ENCODE measurements around the gene BCL2.

BCL2 gene

DNA sequence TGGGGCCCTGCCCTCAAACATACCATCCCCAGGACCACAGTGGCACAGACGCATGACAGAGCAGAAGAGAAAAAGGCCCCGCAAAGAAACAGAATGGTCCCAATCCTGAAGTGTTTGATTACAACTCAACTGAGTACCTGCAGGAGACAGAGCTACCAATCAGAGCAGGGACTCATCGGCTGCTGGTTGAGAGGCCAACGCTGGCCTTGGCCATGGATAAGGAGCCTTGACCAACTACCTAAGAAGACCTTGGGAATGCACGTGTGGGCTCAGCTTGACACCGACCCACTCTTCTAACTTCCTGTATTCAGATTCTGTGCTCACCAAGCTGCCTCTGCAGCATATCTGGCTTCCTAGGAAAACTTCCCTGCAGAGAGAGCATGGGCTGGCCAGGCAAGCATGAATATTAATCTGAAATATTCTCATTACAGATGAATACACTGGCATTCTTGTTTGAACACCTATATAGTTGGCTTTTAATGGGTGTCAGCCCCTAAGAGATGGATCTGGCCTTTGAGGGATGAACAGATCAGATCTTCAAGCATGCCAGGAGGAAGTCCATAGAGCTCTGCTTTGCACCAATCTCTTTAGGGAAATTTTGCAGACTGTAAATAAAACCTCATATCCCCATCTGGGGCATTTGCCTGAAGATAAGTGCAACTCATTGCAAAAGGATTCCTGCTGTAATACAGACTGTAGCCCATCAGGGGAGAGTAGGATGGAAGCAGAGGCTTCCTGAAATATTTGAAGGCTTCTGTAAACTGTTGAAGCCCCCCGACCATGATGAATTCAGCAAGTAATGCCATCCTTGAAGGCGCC lies 135.4 kb downstream of the BCL2 start:
- no peak for TF ChIP-seq TEAD4 (IDR thresholded peaks at IDR 0.05)
- TF ChIP-seq EP300 (IDR thresholded peaks at IDR 0.05; ENCODE audit: borderline replicate concordance) = no peak
- TF ChIP-seq ZBTB7A (IDR thresholded peaks at IDR 0.05; ENCODE audit: low read depth) = no peak
- TF ChIP-seq CEBPB (IDR thresholded peaks at IDR 0.05) = no peak
- TF ChIP-seq, protein P1, sequence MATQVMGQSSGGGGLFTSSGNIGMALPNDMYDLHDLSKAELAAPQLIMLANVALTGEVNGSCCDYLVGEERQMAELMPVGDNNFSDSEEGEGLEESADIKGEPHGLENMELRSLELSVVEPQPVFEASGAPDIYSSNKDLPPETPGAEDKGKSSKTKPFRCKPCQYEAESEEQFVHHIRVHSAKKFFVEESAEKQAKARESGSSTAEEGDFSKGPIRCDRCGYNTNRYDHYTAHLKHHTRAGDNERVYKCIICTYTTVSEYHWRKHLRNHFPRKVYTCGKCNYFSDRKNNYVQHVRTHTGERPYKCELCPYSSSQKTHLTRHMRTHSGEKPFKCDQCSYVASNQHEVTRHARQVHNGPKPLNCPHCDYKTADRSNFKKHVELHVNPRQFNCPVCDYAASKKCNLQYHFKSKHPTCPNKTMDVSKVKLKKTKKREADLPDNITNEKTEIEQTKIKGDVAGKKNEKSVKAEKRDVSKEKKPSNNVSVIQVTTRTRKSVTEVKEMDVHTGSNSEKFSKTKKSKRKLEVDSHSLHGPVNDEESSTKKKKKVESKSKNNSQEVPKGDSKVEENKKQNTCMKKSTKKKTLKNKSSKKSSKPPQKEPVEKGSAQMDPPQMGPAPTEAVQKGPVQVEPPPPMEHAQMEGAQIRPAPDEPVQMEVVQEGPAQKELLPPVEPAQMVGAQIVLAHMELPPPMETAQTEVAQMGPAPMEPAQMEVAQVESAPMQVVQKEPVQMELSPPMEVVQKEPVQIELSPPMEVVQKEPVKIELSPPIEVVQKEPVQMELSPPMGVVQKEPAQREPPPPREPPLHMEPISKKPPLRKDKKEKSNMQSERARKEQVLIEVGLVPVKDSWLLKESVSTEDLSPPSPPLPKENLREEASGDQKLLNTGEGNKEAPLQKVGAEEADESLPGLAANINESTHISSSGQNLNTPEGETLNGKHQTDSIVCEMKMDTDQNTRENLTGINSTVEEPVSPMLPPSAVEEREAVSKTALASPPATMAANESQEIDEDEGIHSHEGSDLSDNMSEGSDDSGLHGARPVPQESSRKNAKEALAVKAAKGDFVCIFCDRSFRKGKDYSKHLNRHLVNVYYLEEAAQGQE (IDR thresholded peaks at IDR 0.05; ENCODE audit: low read depth) = no peak
- TF ChIP-seq NFIC (IDR thresholded peaks at IDR 0.05) = no peak
- no peak for TF ChIP-seq TAF1 (IDR thresholded peaks at IDR 0.05; ENCODE audit: low read depth)
- no peak for TF ChIP-seq EGR1 (IDR thresholded peaks at IDR 0.05)

DNA sequence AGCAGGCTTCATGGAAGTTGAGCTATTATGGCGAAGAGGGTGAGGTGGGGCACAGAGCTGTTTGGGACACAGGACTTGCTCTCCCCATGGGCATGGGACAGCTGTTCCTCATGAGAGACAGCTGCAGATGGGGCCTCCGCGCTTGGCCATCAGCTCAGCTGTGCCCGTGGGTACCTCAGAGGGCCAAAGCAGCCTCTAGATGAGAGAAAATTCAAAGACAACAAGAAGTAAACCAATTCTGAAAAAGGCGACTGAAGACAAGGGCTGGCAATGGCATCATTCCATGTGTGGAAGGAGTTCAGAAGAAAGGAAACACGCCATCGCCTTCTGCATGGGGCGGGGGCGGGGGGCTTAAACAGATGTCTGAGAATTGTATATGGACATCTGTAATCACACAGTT lies 136.2 kb downstream of the BCL2 start:
- TF ChIP-seq, protein P2, sequence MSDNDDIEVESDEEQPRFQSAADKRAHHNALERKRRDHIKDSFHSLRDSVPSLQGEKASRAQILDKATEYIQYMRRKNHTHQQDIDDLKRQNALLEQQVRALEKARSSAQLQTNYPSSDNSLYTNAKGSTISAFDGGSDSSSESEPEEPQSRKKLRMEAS (IDR thresholded peaks at IDR 0.05) = no peak
- no peak for TF ChIP-seq NFIC (IDR thresholded peaks at IDR 0.05)
- no peak for TF ChIP-seq CEBPB (IDR thresholded peaks at IDR 0.05)
- no peak for TF ChIP-seq EP300 (IDR thresholded peaks at IDR 0.05; ENCODE audit: borderline replicate concordance)

- TF ChIP-seq, protein P1 (IDR thresholded peaks at IDR 0.05; ENCODE audit: low read depth) = no peak
- TF ChIP-seq CREB1 (IDR thresholded peaks at IDR 0.05; ENCODE audit: low read depth) = no peak
- no peak for TF ChIP-seq CEBPB (IDR thresholded peaks at IDR 0.05)
- no peak for TF ChIP-seq EP300 (IDR thresholded peaks at IDR 0.05; ENCODE audit: borderline replicate concordance)
- TF ChIP-seq TAF1 (IDR thresholded peaks at IDR 0.05; ENCODE audit: low read depth) = no peak
- no peak for TF ChIP-seq RAD21 (IDR thresholded peaks at IDR 0.05; ENCODE audit: low read depth)
Observed at GRCh38 chr18:63182861-63183260, 136.7 kb downstream of the BCL2 start.

DNA sequence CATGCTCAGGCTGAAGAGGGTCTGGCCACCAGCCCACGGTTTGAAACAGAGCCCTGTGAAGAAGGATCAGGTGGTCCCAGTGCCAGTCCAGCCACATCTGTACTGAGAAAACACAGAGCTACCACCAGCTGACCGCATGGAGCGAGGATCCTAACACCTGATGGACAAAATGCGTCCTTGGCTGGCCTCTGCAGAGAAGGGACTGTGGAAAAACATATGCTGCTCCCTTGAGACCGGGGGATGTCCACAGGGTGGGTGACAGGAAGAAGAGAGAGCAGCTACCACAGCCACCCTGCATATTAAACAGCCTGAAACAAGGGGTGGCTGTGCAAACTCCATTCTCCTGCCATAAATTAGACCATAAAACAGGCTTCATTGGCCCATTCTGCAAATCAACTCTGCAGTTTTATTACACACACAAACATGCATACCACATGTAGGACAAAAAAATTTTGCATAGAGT lies 137.2 kb downstream of the BCL2 start:
- TF ChIP-seq YY1 (IDR thresholded peaks at IDR 0.05; ENCODE audit: low read depth) (no peak), TCF12 (IDR thresholded peaks at IDR 0.05; ENCODE audit: low read depth) (no peak)

DNA sequence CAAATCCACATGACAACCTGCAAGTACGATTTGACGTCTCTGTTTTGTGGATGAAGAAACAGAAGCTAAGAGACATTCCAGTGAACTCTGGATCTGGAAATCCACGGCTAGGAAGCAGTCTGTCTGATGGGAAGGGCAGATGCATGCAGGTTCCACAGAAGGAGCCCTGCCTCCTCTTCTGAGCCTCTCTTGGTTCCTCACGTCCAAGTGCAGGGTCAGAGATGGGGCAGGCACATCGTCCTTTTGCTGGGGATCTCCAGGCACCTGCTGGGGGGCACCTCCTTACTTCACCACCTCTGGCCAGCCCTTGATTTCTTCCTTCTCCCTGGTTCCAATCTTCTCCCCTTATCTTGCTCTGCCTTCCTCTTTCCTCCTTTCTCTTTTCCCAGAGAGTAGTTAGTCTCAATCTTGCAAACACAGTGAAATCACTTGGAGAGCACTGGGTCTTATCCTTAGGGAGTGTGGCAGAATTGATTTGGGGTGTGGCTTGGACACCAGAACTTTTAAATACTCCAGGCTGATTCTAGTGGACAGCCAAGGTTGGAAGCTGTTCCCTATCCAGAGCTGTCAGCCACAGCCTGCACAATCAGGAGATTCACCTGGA lies 137.8 kb downstream of the BCL2 start:
- TF ChIP-seq, protein P2 (IDR thresholded peaks at IDR 0.05) = no peak
- TF ChIP-seq CREB1 (IDR thresholded peaks at IDR 0.05; ENCODE audit: low read depth) = no peak
- no peak for TF ChIP-seq USF1 (IDR thresholded peaks at IDR 0.05)
- TF ChIP-seq EGR1 (IDR thresholded peaks at IDR 0.05) = no peak
- no peak for TF ChIP-seq EP300 (IDR thresholded peaks at IDR 0.05; ENCODE audit: borderline replicate concordance)
- TF ChIP-seq NFIC (IDR thresholded peaks at IDR 0.05) = no peak
- TF ChIP-seq RAD21 (IDR thresholded peaks at IDR 0.05; ENCODE audit: low read depth) = no peak
- TF ChIP-seq YY1 (IDR thresholded peaks at IDR 0.05; ENCODE audit: low read depth) = no peak
- no peak for TF ChIP-seq TCF12 (IDR thresholded peaks at IDR 0.05; ENCODE audit: low read depth)
- no peak for TF ChIP-seq CEBPB (IDR thresholded peaks at IDR 0.05)
- no peak for TF ChIP-seq TEAD4 (IDR thresholded peaks at IDR 0.05)
- no peak for TF ChIP-seq FOXM1 (IDR thresholded peaks at IDR 0.05; ENCODE audit: borderline replicate concordance, low read depth)
- TF ChIP-seq, protein P1 (IDR thresholded peaks at IDR 0.05; ENCODE audit: low read depth) = no peak
- no peak for TF ChIP-seq TAF1 (IDR thresholded peaks at IDR 0.05; ENCODE audit: low read depth)
- no peak for TF ChIP-seq ZBTB7A (IDR thresholded peaks at IDR 0.05; ENCODE audit: low read depth)

All from Ishikawa (cell line).